SU-DHL-6 (cell line): Measurements from ENCODE around the gene ZNF610.

ENCODE experiments used
- H2AFZ ChIP-seq: fragments of 200-600 bp; sonication (generic); 2 replicates; pipeline ENCODE4 v1.6.1; 2014; ENCODE audit warnings: low read depth, mild to moderate bottlenecking, moderate library complexity, mixed read lengths, antibody characterized with exemption, low read length; ENCODE audit not compliant: severe bottlenecking
- H3F3A ChIP-seq: fragments of 200-600 bp; shearing (Covaris generic); 2 replicates; pipeline ENCODE4 v1.6.0; 2016; ENCODE audit warnings: antibody characterized with exemption, mild to moderate bottlenecking; ENCODE audit not compliant: insufficient read depth
- H3K27ac ChIP-seq: fragments of 200-600 bp; sonication (generic); 2 replicates; pipeline ENCODE4 v1.5.1; 2016; ENCODE audit warnings: low read depth, mild to moderate bottlenecking, low read length, moderate library complexity, mixed read lengths
- H3K27me3 ChIP-seq: fragments of 200-600 bp; sonication (generic), shearing (Covaris generic); 2 replicates; pipeline ENCODE4 v1.6.0; 2014; ENCODE audit warnings: mild to moderate bottlenecking, low read length
- H3K36me3 ChIP-seq: fragments of 200-600 bp; sonication (generic); 2 replicates; pipeline ENCODE4 v1.6.1; 2014; ENCODE audit warnings: mild to moderate bottlenecking, low read length, mixed read lengths
- H3K4me2 ChIP-seq: fragments of 300-600, 200-600 bp; shearing (Covaris generic), sonication (generic); 2 replicates; pipeline ENCODE4 v1.6.0; 2014; ENCODE audit warnings: low read length, low read depth, mild to moderate bottlenecking; ENCODE audit not compliant: poor library complexity, severe bottlenecking
- H3K4me3 ChIP-seq: fragments of 200-600 bp; sonication (generic); 2 replicates; pipeline ENCODE4 v1.5.1; 2014; ENCODE audit warnings: antibody characterized with exemption, low read length, mild to moderate bottlenecking, mixed read lengths; ENCODE audit not compliant: insufficient read depth, poor library complexity, severe bottlenecking
- H3K79me2 ChIP-seq: fragments of 200-600 bp; sonication (generic); 2 replicates; pipeline ENCODE4 v1.6.1; 2014; ENCODE audit warnings: mild to moderate bottlenecking, low read length, moderate library complexity; ENCODE audit not compliant: insufficient read depth
- H3K9ac ChIP-seq: fragments of 200-600 bp; sonication (generic); 2 replicates; pipeline ENCODE4 v1.7.0; 2014; ENCODE audit warnings: mild to moderate bottlenecking, low read length
- H3K9me2 ChIP-seq: fragments of 200-600 bp; sonication (generic); replicated peaks from 2 replicates; pipeline ENCODE4 v1.6.1; 2014; ENCODE audit warnings: low read length; ENCODE audit not compliant: insufficient read depth
- H3K9me3 ChIP-seq: fragments of 200-600 bp; sonication (generic); 2 replicates; pipeline ENCODE4 v1.6.1; 2014; ENCODE audit warnings: low read length, mixed read lengths; ENCODE audit not compliant: insufficient read depth
- H4K20me1 ChIP-seq: fragments of 200-600 bp; sonication (generic); 2 replicates; pipeline ENCODE4 v1.6.1; 2014; ENCODE audit warnings: low read depth, mild to moderate bottlenecking, antibody characterized with exemption, low read length, moderate library complexity, mixed read lengths
- CTCF ChIP-seq: fragments of 200-600 bp; sonication (generic); IDR thresholded peaks from one replicate; pipeline ENCODE4 v1.5.1; 2017; ENCODE audit warnings: antibody characterized with exemption, mild to moderate bottlenecking, low read length, moderate library complexity; ENCODE audit not compliant: insufficient read depth, poor library complexity, severe bottlenecking
- EZH2phosphoT487 ChIP-seq: fragments of 200-600 bp; sonication (generic), shearing (Covaris generic); conservative IDR thresholded peaks from 2 replicates; pipeline ENCODE4 v1.6.1; 2018; ENCODE audit warnings: mild to moderate bottlenecking, antibody characterized with exemption, low read length, moderate library complexity, mixed read lengths

The ZNF610 gene

DNA sequence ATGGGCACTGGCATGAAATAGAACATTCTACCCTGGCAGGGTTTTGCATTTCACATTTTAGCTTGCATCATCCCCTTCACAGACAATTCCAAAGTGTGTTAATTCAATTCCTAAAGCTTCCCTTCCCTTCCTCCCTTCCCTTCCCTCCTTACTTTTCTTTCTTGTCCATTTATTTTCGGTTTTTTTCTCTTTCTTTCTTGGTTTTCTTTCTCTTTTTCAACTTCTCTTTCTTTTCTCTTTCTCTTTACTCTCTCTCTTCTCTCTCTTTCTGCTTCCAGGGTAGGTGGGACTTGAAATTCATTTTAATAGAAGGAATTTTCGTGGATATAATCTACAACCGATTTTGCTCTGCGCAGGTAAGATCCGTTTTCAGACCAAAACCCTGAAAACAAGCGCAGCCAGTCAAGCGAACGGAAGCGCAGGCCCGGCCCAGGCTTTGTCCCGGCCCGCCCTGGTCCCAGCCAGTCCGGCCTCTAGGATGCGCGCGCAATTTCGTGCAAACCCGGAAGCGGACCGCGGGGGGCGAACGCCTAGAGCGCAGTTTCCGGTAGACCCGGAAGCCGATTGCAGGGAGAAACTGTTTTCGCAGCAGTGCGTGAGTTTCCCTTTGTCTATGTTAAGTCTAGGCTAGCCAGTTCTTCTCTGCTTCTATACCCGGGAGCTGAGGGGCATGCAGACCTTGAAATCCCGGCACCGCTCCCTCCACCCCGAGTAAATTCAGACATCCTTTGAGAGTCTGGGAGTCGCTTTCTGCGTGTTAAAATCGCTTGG is 61.5 kb downstream of the ZNF610 start, which contains the start of gene ZNF528:
Gene ZNF528, plus strand, starts transcription at position 540 of the 771 bp plus-strand sequence. CDS start 4,165 bp downstream, outside the sequence.
- no peaks in the 10 kb centered on the region for H4K20me1 ChIP-seq
- TF ChIP-seq EZH2phosphoT487 (no peak), CTCF (no peak)
- peak within 1 kb of the TSS; percentile 32 for H3K4me2 ChIP-seq
- H3K9ac ChIP-seq: no peak within 1 kb of the TSS
- H3K36me3 ChIP-seq: no peaks in the 10 kb centered on the region
- H3K27me3 ChIP-seq: no peaks in the 10 kb centered on the region
- H3K4me3 ChIP-seq: no peak within 1 kb of the TSS
- no peaks in the 10 kb centered on the region for H3K9me2 ChIP-seq
- H3K79me2 ChIP-seq: no peaks in the 10 kb centered on the region
- no peak within 1 kb of the TSS for H2AFZ ChIP-seq
- H3K9me3 ChIP-seq: no peaks in the 10 kb centered on the region
- no peaks in the 10 kb centered on the region for H3F3A ChIP-seq
- H3K27ac ChIP-seq: no peak within 1 kb of the TSS

GRCh38 chr19:52398081-52398441 is 62.0 kb downstream of the ZNF610 start:
- no peaks in the 10 kb centered on the region for H3K9me2 ChIP-seq
- H3K4me2 ChIP-seq: no peak overlapping the region
- no peaks in the 10 kb centered on the region for H3K9me3 ChIP-seq
- no peak overlapping the region for H2AFZ ChIP-seq
- no peak overlapping the region for H3K4me3 ChIP-seq
- no peaks in the 10 kb centered on the region for H3K36me3 ChIP-seq
- no peaks in the 10 kb centered on the region for H3F3A ChIP-seq
- no peaks in the 10 kb centered on the region for H3K79me2 ChIP-seq
- TF ChIP-seq EZH2phosphoT487: no peak
- no peak for TF ChIP-seq CTCF
- no peaks in the 10 kb centered on the region for H3K27me3 ChIP-seq
- H3K27ac ChIP-seq: no peak overlapping the region
- no peaks in the 10 kb centered on the region for H4K20me1 ChIP-seq
- no peak overlapping the region for H3K9ac ChIP-seq

DNA sequence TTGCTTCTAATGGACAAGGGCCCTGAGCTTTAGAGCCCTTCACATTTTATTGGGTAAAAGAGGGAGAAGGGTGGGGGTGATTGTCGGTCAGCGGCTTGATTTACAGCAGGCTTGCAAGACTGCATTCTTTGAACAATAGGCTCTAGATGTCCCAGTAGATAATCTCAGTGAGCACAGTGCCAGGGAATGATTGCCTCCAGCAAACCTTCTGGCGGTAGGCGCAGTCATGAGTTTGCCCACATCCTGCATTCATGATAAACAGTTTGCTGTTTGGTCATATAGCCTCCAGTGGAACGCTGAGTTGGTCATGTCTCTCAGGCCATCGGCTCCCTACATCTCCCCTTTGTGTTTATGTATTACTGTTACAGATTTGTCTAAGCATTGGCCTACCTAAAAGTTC is 74.2 kb downstream of the ZNF610 start:
- no peak overlapping the region for H3K4me2 ChIP-seq
- no peaks in the 10 kb centered on the region for H3K79me2 ChIP-seq
- H3K27ac ChIP-seq: no peak overlapping the region
- no peaks in the 10 kb centered on the region for H3K27me3 ChIP-seq
- TF ChIP-seq CTCF: no peak
- TF ChIP-seq EZH2phosphoT487: no peak
- H3K36me3 ChIP-seq: no peaks in the 10 kb centered on the region
- no peaks in the 10 kb centered on the region for H3F3A ChIP-seq
- no peaks in the 10 kb centered on the region for H4K20me1 ChIP-seq
- H3K9ac ChIP-seq: no peak overlapping the region
- H3K4me3 ChIP-seq: no peak overlapping the region
- H3K9me3 ChIP-seq: peaks cover 16% of the 10 kb centered on the region; the same call in 1 of the 2 replicates
- no peak overlapping the region for H2AFZ ChIP-seq
- no peaks in the 10 kb centered on the region for H3K9me2 ChIP-seq
